ENCODE measurements around the gene HECW1. TPM values are rescaled to one million over a fixed set of nuclear protein-coding genes. Genes with fewer than 3 reads are reported as not detected.
"Not testable (repeated sequence)": the region's sequence is repeated elsewhere in the genome, so short reads cannot be mapped to it uniquely, and the experiment has no call there.

HECW1 gene
- total RNA-seq, 2 experiments from 2014 or later, result not detected

- no peaks in the 10 kb centered on the region for H3K36me3 Mint-ChIP-seq (ENCODE audit: low read depth)
- no peak for DNase-seq
- POLR2A ChIA-PET, result no interaction called here
- no peaks in the 10 kb centered on the region for H3K4me1 Mint-ChIP-seq
- H3K9me3 Mint-ChIP-seq, result no peaks in the 10 kb centered on the region
- no peak overlapping the region for H3K27ac Mint-ChIP-seq
- no peaks in the 10 kb centered on the region for H3K27me3 Mint-ChIP-seq
- CTCF ChIA-PET, result no interaction called here
- H3K4me3 Mint-ChIP-seq, result no peak overlapping the region
Measured at GRCh38 chr7:43192806-43193460, 80.5 kb downstream of the HECW1 start.

GRCh38 chr7:43193893-43194292, 81.4 kb downstream of the HECW1 start:
- POLR2A ChIA-PET, result no interaction called here
- no peak for DNase-seq
- CTCF ChIA-PET, result no interaction called here
- H3K4me3 Mint-ChIP-seq, result no peak overlapping the region
- H3K27me3 Mint-ChIP-seq, result no peaks in the 10 kb centered on the region
- no peaks in the 10 kb centered on the region for H3K4me1 Mint-ChIP-seq
- no peaks in the 10 kb centered on the region for H3K36me3 Mint-ChIP-seq (ENCODE audit: low read depth)
- no peaks in the 10 kb centered on the region for H3K9me3 Mint-ChIP-seq
- no peak overlapping the region for H3K27ac Mint-ChIP-seq

- ChIA-PET CTCF (no interaction called here), POLR2A (no interaction called here)
- no peaks in the 10 kb centered on the region for H3K9me3 Mint-ChIP-seq
- no peak overlapping the region for H3K27ac Mint-ChIP-seq
- no peaks in the 10 kb centered on the region for H3K4me1 Mint-ChIP-seq
- H3K36me3 Mint-ChIP-seq (ENCODE audit: low read depth), result no peaks in the 10 kb centered on the region
- peaks cover 2% of the 10 kb centered on the region for H3K27me3 Mint-ChIP-seq
- H3K4me3 Mint-ChIP-seq, result no peak overlapping the region
- DNase-seq, result no peak
Measured at GRCh38 chr7:43195256-43195655, 82.8 kb downstream of the HECW1 start.

GRCh38 chr7:43195768-43196167, 83.3 kb downstream of the HECW1 start:
- H3K9me3 Mint-ChIP-seq, result no peaks in the 10 kb centered on the region
- CTCF ChIA-PET, result no interaction called here

GRCh38 chr7:43196379-43196778, 83.9 kb downstream of the HECW1 start:
- POLR2A ChIA-PET, result no interaction called here
- DNase-seq, result no peak
- H3K4me1 Mint-ChIP-seq, result no peaks in the 10 kb centered on the region
- no peaks in the 10 kb centered on the region for H3K36me3 Mint-ChIP-seq (ENCODE audit: low read depth)
- no peaks in the 10 kb centered on the region for H3K9me3 Mint-ChIP-seq
- H3K4me3 Mint-ChIP-seq, result no peak overlapping the region
- H3K27me3 Mint-ChIP-seq, result peaks cover 2% of the 10 kb centered on the region
- CTCF ChIA-PET, result no interaction called here
- H3K27ac Mint-ChIP-seq, result no peak overlapping the region

More at GRCh38 chr7:43195768-43196167, 83.3 kb downstream of the HECW1 start:
- H3K27me3 Mint-ChIP-seq, result peaks cover 2% of the 10 kb centered on the region
- no peak overlapping the region for H3K27ac Mint-ChIP-seq
- no peak overlapping the region for H3K4me3 Mint-ChIP-seq
- no peaks in the 10 kb centered on the region for H3K4me1 Mint-ChIP-seq
- H3K36me3 Mint-ChIP-seq (ENCODE audit: low read depth), result no peaks in the 10 kb centered on the region
- no peak for DNase-seq
- POLR2A ChIA-PET, result no interaction called here

GRCh38 chr7:43198016-43198415, 85.6 kb downstream of the HECW1 start:
- POLR2A ChIA-PET, result no interaction called here
- Mint-ChIP-seq H3K27ac (no peak overlapping the region), H3K4me1 (no peaks in the 10 kb centered on the region), H3K9me3 (no peaks in the 10 kb centered on the region), H3K27me3 (peaks cover 2% of the 10 kb centered on the region), H3K4me3 (no peak overlapping the region), H3K36me3 (ENCODE audit: low read depth) (no peaks in the 10 kb centered on the region)
- DNase-seq, result no peak
- CTCF ChIA-PET, result no interaction called here

- DNase-seq, result no peak
- Mint-ChIP-seq H3K36me3 (ENCODE audit: low read depth) (no peaks in the 10 kb centered on the region), H3K4me1 (no peaks in the 10 kb centered on the region), H3K4me3 (no peak overlapping the region), H3K27ac (no peak overlapping the region), H3K27me3 (peaks cover 2% of the 10 kb centered on the region), H3K9me3 (no peaks in the 10 kb centered on the region)
- POLR2A ChIA-PET, result no interaction called here
- CTCF ChIA-PET, result no interaction called here
Measured at GRCh38 chr7:43198599-43199090, 86.2 kb downstream of the HECW1 start.

GRCh38 chr7:43199371-43200160, 87.1 kb downstream of the HECW1 start:
- Mint-ChIP-seq H3K27ac (no peak overlapping the region), H3K27me3 (peaks cover 2% of the 10 kb centered on the region), H3K4me1 (no peaks in the 10 kb centered on the region), H3K4me3 (no peak overlapping the region), H3K36me3 (ENCODE audit: low read depth) (no peaks in the 10 kb centered on the region), H3K9me3 (no peaks in the 10 kb centered on the region)
- DNase-seq, result no peak
- ChIA-PET CTCF (no interaction called here), POLR2A (no interaction called here)

- no peak overlapping the region for H3K27ac Mint-ChIP-seq
- no peaks in the 10 kb centered on the region for H3K4me1 Mint-ChIP-seq
- no peaks in the 10 kb centered on the region for H3K9me3 Mint-ChIP-seq
- POLR2A ChIA-PET, result no interaction called here
- no peak overlapping the region for H3K4me3 Mint-ChIP-seq
- no peaks in the 10 kb centered on the region for H3K36me3 Mint-ChIP-seq (ENCODE audit: low read depth)
- CTCF ChIA-PET, result no interaction called here
- peaks cover 2% of the 10 kb centered on the region for H3K27me3 Mint-ChIP-seq
- DNase-seq, result no peak
Measured at GRCh38 chr7:43201912-43202311, 89.5 kb downstream of the HECW1 start.

GRCh38 chr7:43204081-43204480, 91.6 kb downstream of the HECW1 start:
- Mint-ChIP-seq H3K27me3 (peaks cover 5% of the 10 kb centered on the region), H3K4me3 (no peak overlapping the region), H3K9me3 (no peaks in the 10 kb centered on the region), H3K27ac (no peak overlapping the region), H3K36me3 (ENCODE audit: low read depth) (no peaks in the 10 kb centered on the region), H3K4me1 (no peaks in the 10 kb centered on the region)
- ChIA-PET POLR2A (no interaction called here), CTCF (no interaction called here)
- no peak for DNase-seq

GRCh38 chr7:43205171-43205795, 92.8 kb downstream of the HECW1 start:
- no peaks in the 10 kb centered on the region for H3K36me3 Mint-ChIP-seq (ENCODE audit: low read depth)
- CTCF ChIA-PET, result no interaction called here
- no peak overlapping the region for H3K4me3 Mint-ChIP-seq
- POLR2A ChIA-PET, result no interaction called here
- DNase-seq, result no peak
- peaks cover 3% of the 10 kb centered on the region for H3K27me3 Mint-ChIP-seq
- H3K27ac Mint-ChIP-seq, result no peak overlapping the region
- H3K9me3 Mint-ChIP-seq, result no peaks in the 10 kb centered on the region
- H3K4me1 Mint-ChIP-seq, result no peaks in the 10 kb centered on the region

- H3K27ac Mint-ChIP-seq, result no peak overlapping the region
- no peak for DNase-seq
- ChIA-PET POLR2A (no interaction called here), CTCF (no interaction called here)
- no peaks in the 10 kb centered on the region for H3K9me3 Mint-ChIP-seq
- H3K36me3 Mint-ChIP-seq (ENCODE audit: low read depth), result no peaks in the 10 kb centered on the region
- H3K27me3 Mint-ChIP-seq, result peaks cover 5% of the 10 kb centered on the region
- no peaks in the 10 kb centered on the region for H3K4me1 Mint-ChIP-seq
- no peak overlapping the region for H3K4me3 Mint-ChIP-seq
Measured at GRCh38 chr7:43208242-43208641, 95.8 kb downstream of the HECW1 start.

GRCh38 chr7:43210539-43210938, 98.1 kb downstream of the HECW1 start:
- DNase-seq; H3K36me3 Mint-ChIP-seq (ENCODE audit: low read depth); H3K4me1 Mint-ChIP-seq; H3K9me3 Mint-ChIP-seq; H3K27ac Mint-ChIP-seq; POLR2A ChIA-PET; CTCF ChIA-PET; H3K4me3 Mint-ChIP-seq; H3K27me3 Mint-ChIP-seq: not testable (repeated sequence)

- no peaks in the 10 kb centered on the region for H3K9me3 Mint-ChIP-seq
- POLR2A ChIA-PET, result no interaction called here
Measured at GRCh38 chr7:43211286-43211685, 98.8 kb downstream of the HECW1 start.

More at GRCh38 chr7:43211286-43211685, 98.8 kb downstream of the HECW1 start:
- Mint-ChIP-seq H3K4me3 (no peak overlapping the region), H3K27ac (no peak overlapping the region), H3K36me3 (ENCODE audit: low read depth) (no peaks in the 10 kb centered on the region), H3K27me3 (peaks cover 10% of the 10 kb centered on the region), H3K4me1 (no peaks in the 10 kb centered on the region)
- CTCF ChIA-PET, result interaction anchor here (0.5 kb wide), 1 partner anchor 76 kb away, joined by 3 read pairs; no protein-coding TSS in a partner anchor
- no peak for DNase-seq

All from activated CD4-positive, alpha-beta memory T cell treated with anti-CD3 and anti-CD28 coated beads, Interleukin-2, amount 10 ng/mL, durations not matched to agents 7 days and 5 days (primary cell).